ENCODE results near the gene PFKFB4. TPM values are rescaled to one million over a fixed set of nuclear protein-coding genes. Genes with fewer than 3 reads are reported as not detected.
"Not testable (repeated sequence)": the region's sequence is repeated elsewhere in the genome, so short reads cannot be mapped to it uniquely, and the experiment has no call there.

Gene PFKFB4
- total RNA-seq, 2 experiments from 2014 or later = 0.98 to 2.5 TPM

- Histone ChIP-seq H3K27ac (ENCODE audit: low read depth in 1 of 2, low read length in 2 of 2) (no peak overlapping the region), H3K4me1 (ENCODE audit: insufficient read depth, low read length) (peaks cover 94% of the 10 kb centered on the region), H3K27me3 (ENCODE audit: control insufficient read depth in 1 of 2, insufficient read depth in 2 of 2, low read length in 2 of 2) (no peaks in the 10 kb centered on the region), H3K36me3 (ENCODE audit: insufficient read depth, low read length) (peaks cover 12% of the 10 kb centered on the region), H3K4me3 (ENCODE audit: low read length) (no peak overlapping the region), H3K9me3 (ENCODE audit: control insufficient read depth in 1 of 2, insufficient read depth in 1 of 2, low read length in 2 of 2) (no peaks in the 10 kb centered on the region)
- H3K4me1 Mint-ChIP-seq (ENCODE audit: low read depth) = peaks cover 47% of the 10 kb centered on the region
- no peaks in the 10 kb centered on the region for H3K9me3 Mint-ChIP-seq
- ATAC-seq (ENCODE audit: poor library complexity) = no peak
- ChIA-PET POLR2A (interaction anchor here (1.0 to 4.8 kb wide), 2 partner anchors 29 to 72 kb away, joined by 3 to 20 read pairs; partner anchors contain the start of gene ATRIP), CTCF (no interaction called here)
- no peaks in the 10 kb centered on the region for H3K27me3 Mint-ChIP-seq
- intact Hi-C loops (cut with DNase I, micrococcal nuclease) = loop anchor here in 1 of 2 experiments (5.0 kb wide), 1 partner anchor 38 kb away; no protein-coding TSS in a partner anchor
- DNase-seq = no peak
- H3K36me3 Mint-ChIP-seq (ENCODE audit: low read depth) = peaks cover 6% of the 10 kb centered on the region
- peak overlapping the region; percentile 75 for H3K27ac Mint-ChIP-seq
- no peak for TF ChIP-seq CTCF (IDR thresholded peaks at IDR 0.05)
- peak overlapping the region; percentile 38 for H3K4me3 Mint-ChIP-seq
Observed at GRCh38 chr3:48475188-48475587, 81.4 kb downstream of the PFKFB4 start.

- ChIA-PET POLR2A (interaction anchor here (1.0 to 3.9 kb wide), 4 partner anchors 28 to 72 kb away, joined by 3 to 55 read pairs (median 19); partner anchors contain the start of genes ATRIP, CCDC51, SHISA5 and TMA7), CTCF (no interaction called here)
- ATAC-seq (ENCODE audit: poor library complexity) (no peak), DNase-seq (no peak)
- intact Hi-C loops (cut with DNase I, micrococcal nuclease) = loop anchor here in 1 of 2 experiments (5.0 kb wide), 1 partner anchor 37 kb away; no protein-coding TSS in a partner anchor
- H3K4me1 Mint-ChIP-seq (ENCODE audit: low read depth) = peaks cover 49% of the 10 kb centered on the region
- no peaks in the 10 kb centered on the region for H3K27me3 Mint-ChIP-seq
- peaks cover 11% of the 10 kb centered on the region for H3K36me3 Mint-ChIP-seq (ENCODE audit: low read depth)
- H3K36me3 ChIP-seq (ENCODE audit: insufficient read depth, low read length) = peaks cover 18% of the 10 kb centered on the region
- peak overlapping the region; percentile 75 for H3K27ac Mint-ChIP-seq
- H3K4me3 ChIP-seq (ENCODE audit: low read length) = no peak overlapping the region
- peaks cover 94% of the 10 kb centered on the region for H3K4me1 ChIP-seq (ENCODE audit: insufficient read depth, low read length)
- H3K27ac ChIP-seq (ENCODE audit: low read depth in 1 of 2, low read length in 2 of 2) = no peak overlapping the region
- TF ChIP-seq CTCF (IDR thresholded peaks at IDR 0.05) = no peak
- H3K9me3 ChIP-seq (ENCODE audit: control insufficient read depth in 1 of 2, insufficient read depth in 1 of 2, low read length in 2 of 2) = no peaks in the 10 kb centered on the region
- no peaks in the 10 kb centered on the region for H3K27me3 ChIP-seq (ENCODE audit: control insufficient read depth in 1 of 2, insufficient read depth in 2 of 2, low read length in 2 of 2)
- no peaks in the 10 kb centered on the region for H3K9me3 Mint-ChIP-seq
- no peak overlapping the region for H3K4me3 Mint-ChIP-seq
Observed at GRCh38 chr3:48474619-48475018, 82.0 kb downstream of the PFKFB4 start.

- POLR2A ChIA-PET = interaction anchor here (0.7 to 3.9 kb wide), 11 partner anchors 8 to 233 kb away, joined by 3 to 55 read pairs (median 6); partner anchors contain the start of genes ATRIP, CCDC51, PFKFB4 and SHISA5
- ATAC-seq (ENCODE audit: poor library complexity); H3K27me3 Mint-ChIP-seq; H3K4me3 ChIP-seq (ENCODE audit: low read length); H3K9me3 Mint-ChIP-seq; DNase-seq; H3K9me3 ChIP-seq (ENCODE audit: control insufficient read depth in 1 of 2, insufficient read depth in 1 of 2, low read length in 2 of 2); intact Hi-C loops (cut with DNase I, micrococcal nuclease); H3K27me3 ChIP-seq (ENCODE audit: control insufficient read depth in 1 of 2, insufficient read depth in 2 of 2, low read length in 2 of 2); H3K4me3 Mint-ChIP-seq: not testable (repeated sequence)
- CTCF ChIA-PET = interaction anchor here (1.3 to 3.1 kb wide), 5 partner anchors 27 to 75 kb away, joined by 5 to 22 read pairs (median 10); partner anchors contain the start of genes ATRIP and CCDC51
- peaks cover 24% of the 10 kb centered on the region for H3K36me3 ChIP-seq (ENCODE audit: insufficient read depth, low read length)
- Mint-ChIP-seq H3K27ac (peak overlapping the region; percentile 94), H3K36me3 (ENCODE audit: low read depth) (peaks cover 17% of the 10 kb centered on the region), H3K4me1 (ENCODE audit: low read depth) (peaks cover 49% of the 10 kb centered on the region)
- H3K27ac ChIP-seq (ENCODE audit: low read depth in 1 of 2, low read length in 2 of 2) = peak overlapping the region in 1 of 2 donors; percentile 92
- peaks cover 94% of the 10 kb centered on the region for H3K4me1 ChIP-seq (ENCODE audit: insufficient read depth, low read length)
Observed at GRCh38 chr3:48474031-48474430, 82.6 kb downstream of the PFKFB4 start.
